ENCODE data around the gene MDFI.

Gene MDFI

DNA sequence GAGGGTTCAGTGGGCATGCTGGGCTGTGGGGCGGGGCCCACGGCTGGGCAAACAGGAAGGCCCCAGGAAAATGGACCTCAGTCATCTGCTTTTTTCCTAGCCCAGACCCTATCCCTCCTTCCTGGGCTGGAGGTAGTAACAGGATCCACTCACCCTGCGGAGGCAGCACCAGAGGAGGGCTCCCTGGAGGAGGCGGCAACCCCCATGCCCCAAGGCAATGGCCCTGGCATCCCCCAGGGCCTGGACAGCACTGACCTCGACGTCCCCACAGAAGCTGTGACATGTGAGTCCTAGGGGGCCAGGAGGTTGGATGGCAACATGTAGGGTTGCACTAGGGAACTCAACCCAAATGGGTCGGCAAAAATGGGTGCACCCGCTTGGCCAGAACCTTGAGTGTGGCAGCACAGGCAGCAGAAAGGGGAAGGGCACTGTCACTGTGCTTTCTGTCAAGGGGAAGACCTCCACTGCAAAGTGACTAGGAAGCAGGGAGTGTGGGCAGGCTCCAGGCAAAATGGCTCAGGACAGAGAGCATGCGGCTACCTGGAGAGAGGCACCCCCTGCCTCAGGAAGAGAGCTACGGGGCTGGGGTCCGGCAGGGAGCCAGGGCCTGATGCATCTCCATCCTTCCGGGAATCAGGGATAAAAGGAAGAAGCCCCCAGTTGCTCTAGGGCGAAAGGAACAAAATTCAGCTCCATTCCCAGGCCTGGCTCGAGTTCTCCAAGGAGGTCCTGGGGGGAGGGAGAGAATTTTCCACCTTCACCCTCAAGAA is 7.9 kb downstream of the MDFI start:
- H3K4me3 ChIP-seq (ENCODE audit: control insufficient read depth, low read depth, low read length), result no peak overlapping the region
- TF ChIP-seq, protein P1, sequence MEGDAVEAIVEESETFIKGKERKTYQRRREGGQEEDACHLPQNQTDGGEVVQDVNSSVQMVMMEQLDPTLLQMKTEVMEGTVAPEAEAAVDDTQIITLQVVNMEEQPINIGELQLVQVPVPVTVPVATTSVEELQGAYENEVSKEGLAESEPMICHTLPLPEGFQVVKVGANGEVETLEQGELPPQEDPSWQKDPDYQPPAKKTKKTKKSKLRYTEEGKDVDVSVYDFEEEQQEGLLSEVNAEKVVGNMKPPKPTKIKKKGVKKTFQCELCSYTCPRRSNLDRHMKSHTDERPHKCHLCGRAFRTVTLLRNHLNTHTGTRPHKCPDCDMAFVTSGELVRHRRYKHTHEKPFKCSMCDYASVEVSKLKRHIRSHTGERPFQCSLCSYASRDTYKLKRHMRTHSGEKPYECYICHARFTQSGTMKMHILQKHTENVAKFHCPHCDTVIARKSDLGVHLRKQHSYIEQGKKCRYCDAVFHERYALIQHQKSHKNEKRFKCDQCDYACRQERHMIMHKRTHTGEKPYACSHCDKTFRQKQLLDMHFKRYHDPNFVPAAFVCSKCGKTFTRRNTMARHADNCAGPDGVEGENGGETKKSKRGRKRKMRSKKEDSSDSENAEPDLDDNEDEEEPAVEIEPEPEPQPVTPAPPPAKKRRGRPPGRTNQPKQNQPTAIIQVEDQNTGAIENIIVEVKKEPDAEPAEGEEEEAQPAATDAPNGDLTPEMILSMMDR (IDR thresholded peaks at IDR 0.05; ENCODE audit: control insufficient read depth, insufficient read depth, low read depth, low read length, missing control alignments), result no peak
- DNase-seq (ENCODE audit: low read depth), result no peak

DNA sequence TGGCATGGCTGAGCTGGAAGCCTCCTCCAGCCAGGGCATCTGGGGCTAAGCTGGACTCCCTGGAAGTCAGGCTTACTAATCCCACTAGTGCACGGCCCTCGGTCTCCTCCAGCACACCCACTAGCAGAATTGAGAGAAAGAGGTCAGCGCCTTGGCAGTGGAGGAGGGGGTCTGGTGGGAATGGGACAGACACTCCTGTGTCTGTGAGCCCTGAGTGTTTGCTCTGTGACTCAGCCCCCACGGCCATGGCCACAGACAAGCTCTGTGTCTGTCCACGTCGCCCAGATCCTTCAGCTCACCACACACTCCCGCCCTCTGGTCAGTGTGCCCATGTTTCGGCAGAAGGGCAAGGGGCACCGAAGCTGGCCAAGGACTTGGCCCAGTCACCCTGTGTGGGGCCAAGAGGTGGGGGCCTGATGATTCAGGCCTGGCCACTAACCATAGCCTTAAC is 8.8 kb downstream of the MDFI start:
- no peak overlapping the region for H3K4me3 ChIP-seq (ENCODE audit: control insufficient read depth, low read depth, low read length)
- TF ChIP-seq, protein P1 (IDR thresholded peaks at IDR 0.05; ENCODE audit: control insufficient read depth, insufficient read depth, low read depth, low read length, missing control alignments), result no peak
- DNase-seq (ENCODE audit: low read depth), result no peak

DNA sequence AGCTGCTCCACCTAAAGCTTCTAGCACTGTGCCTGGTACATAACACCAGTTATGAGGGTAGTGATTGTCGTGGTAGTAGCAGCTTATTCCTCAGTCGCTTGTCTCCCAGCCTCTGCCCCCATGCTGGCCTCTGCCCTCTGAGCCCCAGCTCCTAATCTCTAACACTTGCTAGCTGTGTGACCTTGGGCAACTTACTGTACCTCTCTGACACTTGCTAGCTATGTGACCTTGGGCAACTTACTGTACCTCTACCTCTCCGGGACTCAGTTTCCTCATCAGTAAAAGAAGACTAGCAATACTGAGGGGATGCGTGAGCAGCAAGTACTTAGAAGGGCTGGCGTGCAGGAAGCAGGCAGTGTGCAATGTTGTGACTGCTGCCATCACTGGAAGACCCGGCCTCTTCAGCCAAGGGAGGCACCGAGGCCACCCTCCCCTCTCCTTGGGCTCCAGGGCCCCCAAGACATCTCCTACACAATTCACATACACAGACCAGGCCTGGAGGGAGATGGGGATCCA is 9.9 kb downstream of the MDFI start:
- TF ChIP-seq, protein P1 (IDR thresholded peaks at IDR 0.05; ENCODE audit: control insufficient read depth, insufficient read depth, low read depth, low read length, missing control alignments), result no peak
- DNase-seq (ENCODE audit: low read depth), result no peak
- no peak overlapping the region for H3K4me3 ChIP-seq (ENCODE audit: control insufficient read depth, low read depth, low read length)

DNA sequence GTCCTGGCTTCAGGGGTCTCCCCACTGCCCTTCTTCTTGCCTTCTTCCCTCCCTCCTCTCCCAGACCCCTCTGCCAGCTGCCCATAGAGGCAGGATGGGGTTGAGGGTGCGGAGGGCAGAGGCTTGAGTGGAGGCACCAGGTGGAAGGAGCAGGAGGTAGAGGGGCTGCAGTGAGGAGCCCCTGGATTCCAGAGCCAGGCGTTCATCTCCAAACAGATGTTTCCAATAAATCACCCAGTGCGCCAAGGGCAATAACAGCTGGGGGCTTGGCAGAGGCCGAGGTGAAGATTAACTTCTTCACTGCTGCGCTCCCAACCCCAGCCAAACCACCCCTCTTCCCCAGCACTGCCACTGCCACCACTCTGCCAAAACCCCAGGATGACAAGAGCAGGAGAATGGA is 10.7 kb downstream of the MDFI start:
- TF ChIP-seq, protein P1 (IDR thresholded peaks at IDR 0.05; ENCODE audit: control insufficient read depth, insufficient read depth, low read depth, low read length, missing control alignments), result no peak
- no peak for DNase-seq (ENCODE audit: low read depth)
- H3K4me3 ChIP-seq (ENCODE audit: control insufficient read depth, low read depth, low read length), result no peak overlapping the region

DNA sequence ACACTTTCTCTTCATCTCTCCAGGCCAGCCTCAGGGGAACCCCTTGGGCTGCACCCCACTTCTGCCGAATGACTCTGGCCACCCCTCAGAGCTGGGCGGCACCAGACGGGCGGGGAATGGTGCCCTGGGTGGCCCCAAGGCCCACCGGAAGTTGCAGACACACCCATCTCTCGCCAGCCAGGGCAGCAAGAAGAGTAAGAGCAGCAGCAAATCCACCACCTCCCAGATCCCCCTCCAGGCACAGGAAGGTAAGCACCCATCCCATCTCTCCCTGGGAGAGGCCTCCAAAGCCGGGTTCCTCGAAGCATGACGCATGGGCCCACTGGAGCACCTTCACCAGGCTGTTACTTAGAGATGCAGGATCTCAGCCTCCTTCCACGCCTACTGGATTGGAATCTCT is 11.3 kb downstream of the MDFI start:
- DNase-seq (ENCODE audit: low read depth), result no peak
- TF ChIP-seq, protein P1 (IDR thresholded peaks at IDR 0.05; ENCODE audit: control insufficient read depth, insufficient read depth, low read depth, low read length, missing control alignments), result no peak
- H3K4me3 ChIP-seq (ENCODE audit: control insufficient read depth, low read depth, low read length), result no peak overlapping the region

DNA sequence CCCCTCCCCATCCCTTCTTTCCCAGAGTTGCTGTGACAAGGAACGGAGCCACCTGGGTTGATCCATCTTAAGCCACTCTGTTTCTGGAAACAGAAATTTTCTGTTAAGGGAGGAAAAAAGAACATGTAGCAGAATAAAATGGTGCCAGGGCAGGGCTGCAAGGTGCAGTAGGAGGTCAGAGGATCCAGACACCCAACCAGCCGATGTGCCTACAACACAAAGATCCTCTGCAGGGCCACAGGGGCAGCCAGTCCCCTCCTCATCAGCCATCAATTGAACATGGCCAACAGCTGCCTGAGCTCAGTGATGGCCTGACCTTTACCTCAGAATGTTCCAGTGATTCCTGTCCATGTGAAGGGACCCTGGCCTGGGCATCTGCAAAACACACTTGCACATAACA is 11.9 kb downstream of the MDFI start:
- TF ChIP-seq, protein P1 (IDR thresholded peaks at IDR 0.05; ENCODE audit: control insufficient read depth, insufficient read depth, low read depth, low read length, missing control alignments), result no peak
- H3K4me3 ChIP-seq (ENCODE audit: control insufficient read depth, low read depth, low read length), result no peak overlapping the region
- no peak for DNase-seq (ENCODE audit: low read depth)

All from AG09309 (cell line).